Activated naive CD8-positive, alpha-beta T cell treated with anti-CD3 and anti-CD28 coated beads, Interleukin-2, amount 50 U/mL, for 16 hours (primary cell): ENCODE data around the gene RGMA.

Experiments used
- DNase-seq: peaks from one replicate; pipeline ENCODE4 v3.0.0-alpha.2; 2020; ENCODE audit warnings: low read depth, low spot score

Gene RGMA

GRCh38 chr15:93088981-93089726 lies at the start of gene RGMA:
RGMA (minus strand) TSS chr15:93089211; CDS start chr15:93088932, 279 bp downstream.
- DNase-seq = no peak

GRCh38 chr15:93136606-93137005 lies 47.6 kb upstream of the RGMA start:
- no peak for DNase-seq

- no peak for DNase-seq
These were observed 47.0 kb upstream of the RGMA start for GRCh38 chr15:93135997-93136397.

- DNase-seq = no peak
These were observed 46.4 kb upstream of the RGMA start for GRCh38 chr15:93135459-93135858.

GRCh38 chr15:93131485-93132095 lies 42.6 kb upstream of the RGMA start:
- no peak for DNase-seq

GRCh38 chr15:93129702-93130488 lies 40.9 kb upstream of the RGMA start:
- no peak for DNase-seq

- no peak for DNase-seq
These were observed 38.3 kb upstream of the RGMA start for GRCh38 chr15:93127286-93127685.

GRCh38 chr15:93126599-93126998 lies 37.6 kb upstream of the RGMA start:
- DNase-seq = no peak

- no peak for DNase-seq
These were observed 37.1 kb upstream of the RGMA start for GRCh38 chr15:93126148-93126547.

- DNase-seq = no peak
These were observed 35.1 kb upstream of the RGMA start for GRCh38 chr15:93124126-93124525.

GRCh38 chr15:93121973-93122910 lies 33.2 kb upstream of the RGMA start:
- no peak for DNase-seq

- no peak for DNase-seq
These were observed 32.1 kb upstream of the RGMA start for GRCh38 chr15:93121107-93121506.

GRCh38 chr15:93118904-93119303 lies 29.9 kb upstream of the RGMA start:
- no peak for DNase-seq

GRCh38 chr15:93111451-93111850 lies 22.4 kb upstream of the RGMA start:
- no peak for DNase-seq

GRCh38 chr15:93110502-93111040 lies 21.6 kb upstream of the RGMA start:
- DNase-seq = no peak

- no peak for DNase-seq
These were observed 20.5 kb upstream of the RGMA start for GRCh38 chr15:93109336-93110102.

GRCh38 chr15:93107646-93108045 lies 18.6 kb upstream of the RGMA start:
- DNase-seq = no peak

GRCh38 chr15:93105485-93105884 lies 16.5 kb upstream of the RGMA start:
- DNase-seq = no peak

GRCh38 chr15:93103823-93104222 lies 14.8 kb upstream of the RGMA start:
- no peak for DNase-seq

GRCh38 chr15:93102211-93102610 lies 13.2 kb upstream of the RGMA start:
- DNase-seq = no peak
